ENCODE measurements around the gene CENPF.
"Not testable (repeated sequence)": the region's sequence is repeated elsewhere in the genome, so short reads cannot be mapped to it uniquely, and the experiment has no call there.

CENPF gene

DNA sequence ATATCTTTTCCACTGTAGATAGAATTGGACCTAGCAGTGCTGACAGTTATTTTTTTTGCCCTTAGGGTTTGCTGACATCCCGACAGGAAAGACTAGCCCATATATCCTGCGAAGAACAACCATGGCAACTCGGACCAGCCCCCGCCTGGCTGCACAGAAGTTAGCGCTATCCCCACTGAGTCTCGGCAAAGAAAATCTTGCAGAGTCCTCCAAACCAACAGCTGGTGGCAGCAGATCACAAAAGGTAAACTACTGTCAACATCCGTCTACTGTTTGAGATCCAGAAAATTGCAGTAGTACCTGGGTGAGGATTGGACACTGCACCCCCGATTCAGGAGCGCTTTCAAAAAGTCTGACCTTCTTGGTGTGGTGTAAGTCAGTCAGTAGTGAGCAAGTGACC lies 55.8 kb downstream of the CENPF start:
- DNase-seq (ENCODE audit: low spot score) = peak; percentile 15

- DNase-seq (ENCODE audit: low spot score) = no peak
These were observed 57.2 kb downstream of the CENPF start for GRCh38 chr1:214660190-214660589.

DNA sequence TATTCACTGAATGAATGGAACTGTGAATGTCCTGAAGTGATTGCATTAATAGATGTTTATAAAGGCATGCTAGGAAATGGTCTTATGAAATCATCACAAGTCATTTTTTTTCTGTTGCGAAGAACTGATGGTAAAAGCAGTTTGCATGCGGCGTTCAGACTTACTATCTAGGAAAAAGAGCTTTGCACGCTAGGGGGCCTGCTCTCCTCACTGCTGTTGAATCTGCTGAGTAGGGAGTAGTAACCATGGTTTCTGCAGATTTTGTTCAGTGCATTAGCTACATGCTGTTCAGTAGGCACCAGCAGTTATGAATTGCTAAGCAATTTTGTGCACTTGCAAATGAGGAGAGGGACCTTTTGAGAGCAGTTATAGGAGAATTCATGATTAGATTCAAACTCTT lies 57.9 kb downstream of the CENPF start:
- DNase-seq (ENCODE audit: low spot score) = peak; percentile 36

GRCh38 chr1:214662223-214662785 lies 59.3 kb downstream of the CENPF start:
- DNase-seq (ENCODE audit: low spot score) = no peak

GRCh38 chr1:214664651-214665433 lies 61.8 kb downstream of the CENPF start:
- no peak for DNase-seq (ENCODE audit: low spot score)

DNA sequence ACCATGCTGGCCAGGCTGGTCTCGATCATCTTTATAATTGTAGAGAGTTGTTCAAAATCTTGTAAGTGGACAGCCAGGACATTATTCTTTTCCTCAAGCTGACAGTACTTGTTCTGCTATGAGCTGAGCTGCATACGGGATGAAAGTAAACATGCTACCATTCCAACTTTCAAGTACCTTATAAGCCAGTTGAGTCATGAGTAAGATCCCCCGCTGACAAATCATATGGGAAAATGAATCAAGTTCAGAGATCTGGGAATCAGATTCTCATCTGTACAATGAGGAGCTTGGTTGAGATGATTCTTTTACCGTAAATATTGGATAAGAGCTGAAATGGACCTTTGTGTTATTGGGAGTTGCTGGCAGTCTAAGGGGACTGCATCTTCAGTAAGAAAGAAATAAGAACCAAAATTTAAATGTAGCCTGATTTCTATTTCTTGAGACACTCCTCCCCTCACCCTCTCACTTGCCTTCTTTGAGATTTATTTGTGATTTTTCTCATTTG lies 62.7 kb downstream of the CENPF start:
- DNase-seq (ENCODE audit: low spot score) = no peak

GRCh38 chr1:214666674-214667073 lies 63.7 kb downstream of the CENPF start:
- DNase-seq (ENCODE audit: low spot score) = no peak

GRCh38 chr1:214670098-214670497 lies 67.1 kb downstream of the CENPF start:
- no peak for DNase-seq (ENCODE audit: low spot score)

- DNase-seq (ENCODE audit: low spot score) = not testable (repeated sequence)
These were observed 70.0 kb downstream of the CENPF start for GRCh38 chr1:214673029-214673428.

- no peak for DNase-seq (ENCODE audit: low spot score)
These were observed 70.6 kb downstream of the CENPF start for GRCh38 chr1:214673576-214673975.

GRCh38 chr1:214675524-214675923 lies 72.5 kb downstream of the CENPF start:
- not testable (repeated sequence) for DNase-seq (ENCODE audit: low spot score)

DNA sequence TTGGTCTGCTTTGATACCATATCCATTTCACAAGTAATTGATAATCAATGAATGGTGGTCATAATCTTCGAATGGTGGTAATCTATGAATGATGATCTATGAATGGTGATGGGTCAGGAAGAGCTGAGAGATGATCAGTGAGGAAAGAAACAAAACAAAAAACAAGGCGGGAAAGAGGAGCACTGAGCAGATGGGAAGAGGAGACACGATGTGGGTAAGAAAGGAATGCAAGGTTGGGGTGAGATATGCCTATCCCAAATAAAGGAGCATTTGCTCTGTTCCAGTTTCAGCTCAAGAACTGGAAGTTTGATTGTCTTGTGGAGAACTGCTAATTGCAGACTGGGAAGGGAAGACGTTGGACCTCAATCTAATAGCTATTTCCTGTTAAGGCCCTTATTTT lies 73.8 kb downstream of the CENPF start:
- no peak for DNase-seq (ENCODE audit: low spot score)

- DNase-seq (ENCODE audit: low spot score) = no peak
These were observed 75.0 kb downstream of the CENPF start for GRCh38 chr1:214677945-214678344.

DNA sequence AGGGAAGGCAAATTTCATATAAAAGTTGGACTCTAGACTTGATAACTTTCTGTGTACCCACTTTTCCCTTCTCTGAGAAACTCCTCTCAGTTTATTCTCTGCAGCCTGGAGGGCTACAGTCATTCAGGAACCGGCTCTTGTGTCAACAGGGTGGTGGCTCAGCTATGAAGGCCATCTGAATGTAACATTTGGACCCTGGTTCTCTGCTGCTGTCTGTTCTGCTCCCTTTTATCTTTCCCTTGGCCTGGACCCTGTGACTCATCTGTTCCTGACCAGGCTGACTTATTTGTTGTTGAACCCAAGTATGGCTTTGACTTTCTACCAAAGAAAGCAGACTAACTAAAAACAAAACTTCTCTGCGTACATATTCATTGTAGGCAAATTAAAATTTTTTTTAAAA lies 75.4 kb downstream of the CENPF start:
- no peak for DNase-seq (ENCODE audit: low spot score)

GRCh38 chr1:214683621-214684020 lies 80.6 kb downstream of the CENPF start:
- DNase-seq (ENCODE audit: low spot score) = no peak

GRCh38 chr1:214685906-214686305 lies 82.9 kb downstream of the CENPF start:
- no peak for DNase-seq (ENCODE audit: low spot score)

- no peak for DNase-seq (ENCODE audit: low spot score)
These were observed 83.5 kb downstream of the CENPF start for GRCh38 chr1:214686497-214686896.

- DNase-seq (ENCODE audit: low spot score) = no peak
These were observed 85.9 kb downstream of the CENPF start for GRCh38 chr1:214688891-214689290.

GRCh38 chr1:214694769-214695168 lies 91.8 kb downstream of the CENPF start:
- no peak for DNase-seq (ENCODE audit: low spot score)

DNA sequence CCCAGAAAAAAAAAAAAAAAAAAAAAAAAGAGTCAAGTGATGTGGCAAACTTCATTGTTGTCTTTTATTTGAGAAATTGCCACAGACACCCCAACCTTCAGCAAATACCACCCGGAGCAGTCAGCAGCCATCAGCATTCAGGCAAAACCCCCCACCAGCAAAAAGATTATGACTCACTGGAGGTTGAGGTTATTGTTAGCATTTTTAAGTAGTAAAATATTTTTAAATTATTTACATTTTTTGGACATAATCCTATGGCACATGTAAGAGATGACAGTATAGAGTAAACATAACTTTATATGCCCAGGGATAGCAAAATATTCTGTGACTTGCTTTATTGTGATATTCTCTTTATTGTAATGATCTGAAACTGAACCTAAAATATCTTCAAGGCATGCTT lies 95.6 kb downstream of the CENPF start:
- no peak for DNase-seq (ENCODE audit: low spot score)

DNA sequence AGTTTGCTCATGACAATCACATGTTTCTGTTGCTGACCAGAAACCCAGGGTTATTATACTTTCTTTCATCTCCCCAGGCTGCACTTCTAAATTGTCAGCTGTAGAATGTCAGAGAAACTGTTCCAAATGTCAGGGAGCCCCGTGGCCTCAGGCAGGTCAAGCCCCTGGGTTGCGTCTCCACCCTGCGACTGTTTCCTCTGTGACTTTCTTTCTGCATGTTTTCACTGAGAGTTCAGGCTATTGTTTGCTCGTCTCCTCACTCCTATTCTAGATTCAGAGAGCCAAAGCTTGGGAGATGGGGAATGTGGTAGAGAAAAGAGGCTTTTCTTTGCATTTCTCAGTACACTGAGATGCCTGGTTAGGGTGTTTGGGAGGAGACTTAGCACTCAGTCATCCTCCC lies 97.4 kb downstream of the CENPF start:
- no peak for DNase-seq (ENCODE audit: low spot score)

DNA sequence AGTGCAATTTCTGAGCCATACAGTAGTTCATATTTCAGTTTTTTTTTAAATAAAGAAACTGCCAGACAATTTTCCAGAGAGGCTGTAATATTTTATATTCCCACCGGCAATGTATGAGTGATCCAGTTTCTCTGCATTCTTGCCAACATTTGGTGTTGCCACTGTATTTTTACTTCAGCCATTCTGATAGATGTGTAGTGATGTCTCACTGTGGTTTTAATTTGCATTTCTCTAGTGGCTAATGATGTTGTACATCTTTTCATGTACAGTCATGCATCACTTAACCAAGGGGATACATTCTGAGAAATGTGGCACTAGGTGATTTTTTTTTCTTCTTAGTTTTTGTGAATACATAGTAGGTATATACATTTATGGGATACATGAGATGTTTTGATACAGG lies 99.6 kb downstream of the CENPF start:
- no peak for DNase-seq (ENCODE audit: low spot score)

GRCh38 chr1:214707306-214708087 lies 104.5 kb downstream of the CENPF start:
- DNase-seq (ENCODE audit: low spot score) = no peak

All from cerebellar cortex (tissue), 1 donor.